GM19238 (cell line): ENCODE measurements around the gene SMIM26.

ENCODE experiments used
- DNase-seq: peaks from one replicate; pipeline ENCODE4 v3.0.0; 2011; ENCODE audit warnings: low spot score; ENCODE audit not compliant: insufficient read length

Gene SMIM26

DNA sequence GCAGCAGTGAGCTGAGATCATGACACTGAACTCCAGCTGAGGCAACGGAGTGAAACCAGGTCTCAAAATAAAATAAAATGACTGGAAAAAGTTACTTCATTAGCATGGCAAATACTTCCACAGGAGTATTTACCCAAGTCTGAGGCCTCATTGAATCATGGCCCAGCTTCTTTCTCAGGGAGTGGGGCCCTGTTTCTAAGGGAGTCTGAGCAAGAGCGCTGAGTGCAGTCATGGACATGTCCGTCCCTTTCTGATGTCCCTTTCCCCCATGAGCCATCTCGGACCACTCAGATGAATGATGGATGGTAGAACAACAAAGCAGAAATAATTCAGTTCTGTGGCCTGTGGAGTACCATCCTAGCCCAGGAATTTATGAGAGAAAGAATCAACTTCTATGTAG is 12.8 kb downstream of the SMIM26 start:
- DNase-seq, result no peak

DNA sequence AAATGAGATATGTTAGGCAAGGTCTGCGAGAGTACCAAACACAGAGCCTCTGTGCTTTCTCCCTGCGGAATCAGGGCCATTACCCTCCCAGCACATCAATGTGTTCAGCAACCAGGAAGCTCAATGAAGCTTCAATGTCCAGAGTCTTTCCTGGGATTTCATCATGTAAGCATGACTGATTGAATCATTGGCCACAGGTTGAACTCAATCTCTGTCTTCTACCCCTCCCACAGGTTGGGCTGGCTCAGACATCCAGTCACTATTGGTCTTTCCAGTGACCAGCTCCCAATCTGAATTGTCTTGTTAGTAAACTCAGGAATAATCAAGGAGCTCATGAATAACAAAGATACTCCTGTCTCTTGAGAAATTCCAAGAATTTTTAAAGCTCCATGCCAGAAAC is 17.9 kb downstream of the SMIM26 start:
- DNase-seq, result no peak

DNA sequence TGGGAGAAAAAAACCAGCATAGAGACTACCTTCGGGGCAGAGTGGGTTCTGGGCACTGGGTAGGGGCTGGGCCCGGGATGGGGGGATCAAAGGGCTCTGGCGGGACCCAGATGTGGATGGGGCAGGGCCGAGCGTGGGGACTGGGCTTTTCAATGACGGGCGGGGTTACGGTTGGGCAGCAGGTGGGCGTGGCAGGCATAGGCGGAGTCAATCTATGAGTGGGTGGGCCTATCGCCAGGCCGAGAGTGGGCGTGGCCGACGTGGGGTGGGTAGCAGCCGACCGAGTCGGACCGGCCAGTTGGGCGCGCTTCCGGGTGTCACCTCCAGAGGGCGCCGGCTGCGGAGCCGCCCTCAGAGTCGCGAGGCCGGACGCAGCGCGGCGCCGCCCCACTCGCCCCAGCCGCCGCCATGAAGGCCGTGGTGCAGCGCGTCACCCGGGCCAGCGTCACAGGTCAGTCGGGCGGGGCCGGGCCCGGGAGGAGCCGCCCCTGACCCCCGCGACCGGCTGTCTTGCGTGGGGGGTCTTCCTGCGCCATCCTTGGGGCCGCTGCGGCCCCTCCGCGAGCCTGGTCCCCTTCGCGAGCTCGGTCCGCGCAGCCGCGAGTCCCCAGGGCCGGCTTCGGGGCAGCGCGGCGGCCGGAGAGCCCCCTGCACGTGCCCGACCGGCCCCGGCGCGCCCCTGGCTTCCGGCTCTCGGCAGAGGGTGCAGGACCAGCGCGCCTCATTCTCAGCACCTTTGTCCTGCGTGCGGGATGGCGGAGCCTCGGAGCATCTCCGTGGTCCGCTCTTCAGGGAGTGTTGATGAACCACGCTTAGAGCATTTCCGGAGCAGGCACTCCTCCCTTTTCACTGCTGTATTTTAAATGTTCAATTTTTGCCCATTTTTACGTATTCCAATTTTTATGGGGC is 20.7 kb downstream of the SMIM26 start, which contains the start of gene DTD1:
DTD1 (plus strand) TSS at position 390 of the 909 bp plus-strand sequence; CDS start at position 409, 19 bp downstream.
- DNase-seq, result peak; percentile 71

DNA sequence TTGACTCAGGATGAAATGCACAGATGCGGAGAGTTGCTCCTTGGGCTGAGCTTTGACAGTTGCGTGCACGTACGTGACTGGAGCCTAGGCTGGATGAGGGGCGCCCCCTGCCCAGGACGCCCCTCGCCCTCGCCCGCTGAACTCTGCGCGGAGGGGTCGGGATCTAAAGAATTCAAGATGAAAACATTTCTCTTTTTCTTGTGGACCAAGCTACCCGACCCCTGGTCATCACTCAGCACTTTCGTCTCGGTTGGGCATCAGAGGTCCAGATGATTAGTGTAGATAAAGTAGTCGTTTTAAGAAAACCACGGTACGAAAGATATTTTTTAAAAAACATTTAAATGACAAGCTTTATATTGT is 21.3 kb downstream of the SMIM26 start:
- DNase-seq, result no peak

DNA sequence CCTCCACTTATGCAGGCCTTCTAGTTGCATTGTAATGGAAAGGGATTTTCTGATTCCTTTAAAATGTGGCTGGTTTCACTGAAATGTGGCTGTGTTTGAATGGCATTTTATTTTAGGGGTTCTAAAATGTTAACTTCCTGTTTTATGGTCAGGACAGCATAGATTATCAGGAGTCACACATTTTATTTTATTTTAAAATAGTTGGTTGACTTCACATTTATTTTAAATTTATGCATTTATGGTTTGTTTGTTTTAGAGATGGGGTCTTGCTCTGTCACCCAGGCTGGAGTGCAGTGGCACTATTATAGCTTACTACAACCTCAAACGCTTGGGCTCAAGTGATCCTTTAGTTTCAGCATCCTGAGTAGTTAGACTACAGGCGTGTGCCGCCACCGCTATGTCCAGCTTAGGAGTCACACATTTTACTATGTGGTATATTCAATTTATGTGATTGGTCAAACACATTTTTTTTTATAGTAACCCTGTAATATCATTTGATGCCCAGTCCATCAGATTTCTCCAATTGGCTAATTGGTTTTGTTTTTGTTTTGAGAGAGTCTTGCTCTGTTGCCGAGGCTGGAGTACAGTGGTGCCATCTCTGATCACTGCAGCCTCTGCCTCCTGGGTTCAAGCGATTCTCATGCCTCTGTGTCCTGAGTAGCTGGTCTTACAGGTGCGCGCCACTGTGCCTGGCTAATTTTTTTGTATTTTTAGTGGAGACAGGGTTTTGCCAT is 22.9 kb downstream of the SMIM26 start:
- DNase-seq, result no peak

DNA sequence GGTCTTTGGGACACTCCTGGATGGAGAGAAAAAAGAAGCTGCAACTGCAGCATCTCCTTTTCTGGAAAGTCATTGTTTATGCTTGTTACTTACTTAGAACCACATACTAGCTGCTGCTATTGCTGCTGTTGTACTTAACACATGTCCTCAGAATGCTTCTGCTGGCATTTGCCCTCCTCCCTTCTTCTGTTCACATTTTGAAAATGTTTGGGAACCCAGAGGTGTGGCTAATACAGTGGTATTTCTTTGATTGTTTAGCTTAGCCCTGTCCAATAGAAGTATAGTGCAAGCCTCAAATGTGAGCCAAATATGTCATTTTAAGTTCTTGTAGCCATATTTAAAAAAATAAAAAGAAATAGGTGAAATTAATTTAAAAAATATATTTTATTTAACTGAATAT is 29.0 kb downstream of the SMIM26 start:
- no peak for DNase-seq

DNA sequence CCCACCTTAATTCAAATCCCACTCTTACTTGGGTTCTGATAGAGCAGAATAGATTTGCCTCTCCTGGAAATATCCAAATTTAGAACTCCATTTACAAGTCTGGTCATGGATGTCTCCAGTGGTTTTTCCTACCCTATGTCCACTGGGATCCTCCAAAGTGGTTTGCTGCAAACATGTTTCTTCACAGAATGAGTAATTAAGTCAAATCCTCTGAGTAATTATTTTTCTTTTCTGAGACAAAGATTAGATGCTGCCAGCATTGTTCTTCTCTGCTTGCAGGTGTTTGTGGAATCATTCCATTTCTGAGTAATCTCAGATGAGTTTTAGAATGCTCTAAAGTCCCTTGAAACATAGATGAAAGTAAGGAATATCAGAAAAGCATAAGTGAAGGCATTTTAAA is 42.5 kb downstream of the SMIM26 start:
- no peak for DNase-seq

DNA sequence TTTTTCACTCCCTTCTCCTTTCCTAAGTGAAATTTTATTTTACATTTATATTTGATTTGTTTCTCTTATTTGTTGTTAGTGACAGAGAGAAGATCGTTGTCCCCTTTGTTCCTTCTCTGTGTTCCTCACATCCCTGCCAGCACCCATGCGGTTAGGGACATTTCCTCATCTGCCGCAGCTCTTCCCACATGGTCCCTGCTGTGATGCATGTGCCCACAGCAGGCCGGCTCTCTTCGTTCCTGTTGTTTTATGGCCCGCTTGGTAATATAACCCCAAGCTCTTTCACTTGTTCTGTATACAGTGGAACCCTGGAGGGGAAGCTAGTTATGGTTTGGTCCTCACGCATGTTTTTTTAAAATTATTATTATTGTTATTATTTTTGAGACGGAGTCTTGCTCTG is 44.3 kb downstream of the SMIM26 start:
- no peak for DNase-seq

DNA sequence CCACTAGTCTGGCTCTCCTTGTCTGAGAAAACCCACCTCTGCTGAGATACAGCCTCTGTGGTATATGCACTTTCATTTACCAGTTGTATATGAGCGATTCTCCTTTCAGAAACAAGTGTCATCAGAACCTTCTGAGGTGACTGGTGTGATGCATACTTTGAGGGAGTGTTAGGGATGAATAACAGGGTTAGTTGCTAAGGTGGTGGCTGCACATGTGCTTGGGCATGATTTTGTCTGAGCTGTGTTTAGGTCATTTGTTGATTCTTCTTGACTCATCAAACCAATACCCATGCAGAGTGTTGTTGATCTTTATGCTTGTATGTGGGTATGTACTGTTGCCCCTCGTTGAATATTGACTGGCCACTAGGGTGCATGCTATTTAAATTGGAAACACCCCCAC is 46.3 kb downstream of the SMIM26 start:
- no peak for DNase-seq

DNA sequence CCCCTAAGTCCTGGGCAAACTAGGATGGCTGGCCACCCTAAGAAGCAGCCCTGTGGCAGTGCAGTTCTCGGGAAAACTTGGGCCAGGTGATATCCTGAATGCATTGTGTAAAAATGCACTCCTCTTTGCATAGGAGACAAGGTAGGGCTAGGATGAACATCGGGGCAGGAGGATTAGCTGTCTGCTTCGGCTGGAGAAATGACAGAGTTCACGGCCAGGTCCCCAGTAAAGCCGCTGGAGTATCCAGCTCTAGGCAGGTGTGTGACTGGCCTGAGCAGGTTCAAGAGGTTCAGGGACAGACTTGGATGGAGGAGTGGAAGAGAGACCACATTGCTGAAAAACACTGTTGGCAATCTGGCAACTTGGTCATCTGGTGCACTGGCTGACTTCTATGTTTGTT is 47.0 kb downstream of the SMIM26 start:
- no peak for DNase-seq

DNA sequence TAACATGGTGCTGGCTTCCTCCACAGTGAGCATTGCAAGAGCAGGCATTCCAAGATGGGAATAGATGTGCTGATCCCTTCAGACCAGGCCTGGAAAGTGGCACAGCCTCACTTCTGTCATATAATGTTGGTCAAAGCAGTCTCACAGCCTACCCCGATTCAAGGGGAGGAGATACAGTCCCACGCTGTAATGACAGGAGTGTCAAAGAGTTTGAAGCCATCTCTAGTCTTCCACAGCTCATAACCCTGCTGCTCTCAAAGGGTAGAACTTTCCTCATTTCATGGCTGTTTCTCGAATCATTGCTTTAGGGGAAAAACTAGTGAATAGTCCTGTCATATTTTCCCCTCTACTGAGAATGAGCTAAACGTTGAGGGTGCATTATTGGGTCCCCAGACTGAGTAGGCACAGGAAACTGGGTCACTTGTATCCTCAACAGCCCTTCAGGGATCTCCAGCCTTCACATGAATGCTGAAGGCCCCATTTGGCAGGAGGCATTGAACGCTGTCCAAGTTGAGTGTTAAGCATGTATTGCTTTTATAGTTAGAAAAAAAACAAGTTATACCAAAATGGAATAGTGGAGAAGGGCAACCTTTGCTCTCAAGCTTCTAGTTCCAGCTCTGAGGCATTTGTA is 47.9 kb downstream of the SMIM26 start:
- DNase-seq, result no peak
